Measurements from ENCODE around the gene TSFM.
A peak's percentile ranks its signal among the peaks of the same experiment; 100 is the strongest.

TSFM gene

DNA sequence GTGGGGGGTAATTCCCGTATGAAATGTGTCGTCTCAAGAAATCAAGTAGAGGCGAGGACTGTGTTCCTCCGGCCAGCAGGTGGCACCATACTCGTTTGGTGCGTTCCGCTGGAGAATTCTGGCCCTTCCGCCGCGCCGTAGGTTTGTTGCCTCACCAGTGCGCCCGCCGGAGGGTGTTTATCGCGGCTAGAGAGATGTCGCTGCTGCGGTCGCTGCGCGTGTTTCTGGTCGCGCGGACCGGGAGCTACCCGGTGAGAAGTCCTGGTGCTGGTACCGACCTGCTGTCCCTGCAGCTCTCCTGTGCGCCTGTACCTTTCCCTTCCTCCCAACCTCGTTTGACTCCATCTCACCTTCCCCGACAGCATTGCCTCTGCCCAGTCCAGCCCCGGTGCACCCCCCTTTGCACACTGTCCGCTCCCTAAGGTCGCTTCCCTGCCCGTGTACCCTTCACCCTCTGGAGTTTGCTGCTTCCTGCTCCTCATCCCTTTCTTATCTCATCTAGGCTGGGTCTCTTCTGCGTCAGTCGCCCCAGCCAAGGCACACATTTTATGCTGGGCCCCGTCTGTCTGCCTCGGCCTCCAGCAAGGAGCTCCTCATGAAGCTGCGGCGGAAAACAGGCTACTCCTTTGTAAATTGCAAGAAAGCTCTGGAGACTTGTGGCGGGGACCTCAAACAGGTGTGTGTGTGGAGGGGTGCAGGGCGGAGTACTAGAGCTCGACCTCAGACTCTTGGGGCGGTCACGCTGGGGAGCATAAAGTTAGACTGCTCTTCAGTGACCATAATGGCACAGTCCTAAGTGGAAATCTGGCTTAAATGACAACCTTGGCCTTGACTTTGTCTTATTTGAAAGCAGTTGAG, at the start of gene TSFM:
Gene TSFM, plus strand, starts transcription at position 180 of the 858 bp plus-strand sequence. Its CDS starts 15 bp downstream, at position 195.
- peak; percentile 84 for DNase-seq (ENCODE audit: low read depth)
- TF ChIP-seq, protein P1, sequence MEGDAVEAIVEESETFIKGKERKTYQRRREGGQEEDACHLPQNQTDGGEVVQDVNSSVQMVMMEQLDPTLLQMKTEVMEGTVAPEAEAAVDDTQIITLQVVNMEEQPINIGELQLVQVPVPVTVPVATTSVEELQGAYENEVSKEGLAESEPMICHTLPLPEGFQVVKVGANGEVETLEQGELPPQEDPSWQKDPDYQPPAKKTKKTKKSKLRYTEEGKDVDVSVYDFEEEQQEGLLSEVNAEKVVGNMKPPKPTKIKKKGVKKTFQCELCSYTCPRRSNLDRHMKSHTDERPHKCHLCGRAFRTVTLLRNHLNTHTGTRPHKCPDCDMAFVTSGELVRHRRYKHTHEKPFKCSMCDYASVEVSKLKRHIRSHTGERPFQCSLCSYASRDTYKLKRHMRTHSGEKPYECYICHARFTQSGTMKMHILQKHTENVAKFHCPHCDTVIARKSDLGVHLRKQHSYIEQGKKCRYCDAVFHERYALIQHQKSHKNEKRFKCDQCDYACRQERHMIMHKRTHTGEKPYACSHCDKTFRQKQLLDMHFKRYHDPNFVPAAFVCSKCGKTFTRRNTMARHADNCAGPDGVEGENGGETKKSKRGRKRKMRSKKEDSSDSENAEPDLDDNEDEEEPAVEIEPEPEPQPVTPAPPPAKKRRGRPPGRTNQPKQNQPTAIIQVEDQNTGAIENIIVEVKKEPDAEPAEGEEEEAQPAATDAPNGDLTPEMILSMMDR (IDR thresholded peaks at IDR 0.05; ENCODE audit: control insufficient read depth, extremely low read depth, insufficient read depth) = peak; percentile 99

DNA sequence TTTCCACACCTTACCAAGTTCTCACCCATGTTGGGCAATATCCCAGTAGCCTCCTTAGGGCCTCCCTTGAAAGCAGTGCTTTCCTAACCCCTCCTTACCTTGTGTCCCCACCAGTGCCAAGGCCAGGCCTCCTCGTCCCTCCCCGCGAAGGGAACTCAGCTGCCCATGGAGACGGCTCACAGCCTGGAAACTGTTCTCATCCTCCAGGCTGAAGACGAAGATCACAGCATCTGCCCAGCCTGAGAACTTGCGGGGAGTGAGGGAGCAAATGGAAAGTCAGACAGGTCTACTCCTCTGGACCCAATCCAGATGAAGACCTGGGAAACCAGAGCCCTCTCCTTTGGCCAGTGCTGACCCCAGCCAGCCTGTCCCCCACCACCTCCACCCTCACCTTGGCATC, 48.7 kb upstream of the TSFM start:
- TF ChIP-seq, protein P1 (IDR thresholded peaks at IDR 0.05; ENCODE audit: control insufficient read depth, extremely low read depth, insufficient read depth) = no peak
- no peak overlapping the region for H3K4me3 ChIP-seq (ENCODE audit: low read depth, low read length)
- DNase-seq (ENCODE audit: low read depth) = no peak

More for the DNA sequence above, at the start of gene TSFM:
- H3K4me3 ChIP-seq (ENCODE audit: low read depth, low read length) = peak within 1 kb of the TSS; percentile 83

DNA sequence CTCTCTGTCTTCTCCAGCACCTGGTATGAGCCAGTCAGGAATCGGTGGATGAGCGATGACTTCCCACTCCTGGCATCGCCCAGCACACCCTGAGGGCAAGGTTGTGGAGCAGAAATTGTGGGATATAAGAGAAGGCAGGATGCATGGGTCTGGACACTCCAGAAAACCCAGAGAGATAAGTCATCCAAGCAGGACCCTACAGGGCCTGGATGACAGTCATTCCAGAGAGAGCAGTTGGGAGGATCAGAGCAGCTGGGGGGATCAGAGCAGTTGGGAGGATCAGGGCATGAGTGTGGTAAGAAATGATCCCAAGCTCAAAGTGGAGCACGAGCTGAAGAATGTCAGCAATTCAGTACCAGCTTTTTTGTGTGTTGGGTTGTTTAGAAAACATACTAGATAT, 48.0 kb upstream of the TSFM start:
- DNase-seq (ENCODE audit: low read depth) = no peak
- TF ChIP-seq, protein P1 (IDR thresholded peaks at IDR 0.05; ENCODE audit: control insufficient read depth, extremely low read depth, insufficient read depth) = no peak
- no peak overlapping the region for H3K4me3 ChIP-seq (ENCODE audit: low read depth, low read length)

DNA sequence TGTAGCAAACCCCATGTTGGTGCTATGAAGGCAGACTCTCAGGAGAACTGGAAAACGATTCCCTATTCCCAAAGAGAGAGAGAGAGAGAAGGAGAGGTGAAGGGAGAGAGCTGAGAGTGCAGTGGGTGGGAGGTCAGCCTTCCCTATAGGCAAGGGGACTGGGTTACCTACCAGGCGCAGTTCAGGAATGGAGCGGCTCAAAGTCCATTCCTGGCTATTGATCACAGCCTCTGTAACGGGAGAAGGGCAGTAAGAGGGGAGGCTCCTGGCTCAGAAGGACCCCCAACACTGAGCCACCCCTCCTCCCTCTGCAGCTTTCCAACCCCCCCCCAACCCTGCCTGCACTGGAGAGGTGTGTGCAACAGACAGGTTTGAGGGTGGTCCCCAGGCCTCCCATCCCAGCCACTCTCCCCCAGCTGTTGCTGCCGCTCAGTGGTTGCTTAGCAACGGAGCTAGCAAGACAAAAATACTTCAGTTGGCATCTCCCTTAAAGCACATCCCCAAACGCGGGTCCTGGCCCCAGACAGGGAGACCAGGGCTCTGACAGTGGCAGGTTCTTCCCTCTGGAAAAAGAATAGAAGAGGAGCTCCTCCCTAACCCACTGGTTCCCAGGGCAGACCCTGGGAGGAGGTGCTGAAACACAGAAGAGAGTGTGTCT, 47.3 kb upstream of the TSFM start:
- no peak for DNase-seq (ENCODE audit: low read depth)
- TF ChIP-seq, protein P1 (IDR thresholded peaks at IDR 0.05; ENCODE audit: control insufficient read depth, extremely low read depth, insufficient read depth) = no peak
- no peak overlapping the region for H3K4me3 ChIP-seq (ENCODE audit: low read depth, low read length)

DNA sequence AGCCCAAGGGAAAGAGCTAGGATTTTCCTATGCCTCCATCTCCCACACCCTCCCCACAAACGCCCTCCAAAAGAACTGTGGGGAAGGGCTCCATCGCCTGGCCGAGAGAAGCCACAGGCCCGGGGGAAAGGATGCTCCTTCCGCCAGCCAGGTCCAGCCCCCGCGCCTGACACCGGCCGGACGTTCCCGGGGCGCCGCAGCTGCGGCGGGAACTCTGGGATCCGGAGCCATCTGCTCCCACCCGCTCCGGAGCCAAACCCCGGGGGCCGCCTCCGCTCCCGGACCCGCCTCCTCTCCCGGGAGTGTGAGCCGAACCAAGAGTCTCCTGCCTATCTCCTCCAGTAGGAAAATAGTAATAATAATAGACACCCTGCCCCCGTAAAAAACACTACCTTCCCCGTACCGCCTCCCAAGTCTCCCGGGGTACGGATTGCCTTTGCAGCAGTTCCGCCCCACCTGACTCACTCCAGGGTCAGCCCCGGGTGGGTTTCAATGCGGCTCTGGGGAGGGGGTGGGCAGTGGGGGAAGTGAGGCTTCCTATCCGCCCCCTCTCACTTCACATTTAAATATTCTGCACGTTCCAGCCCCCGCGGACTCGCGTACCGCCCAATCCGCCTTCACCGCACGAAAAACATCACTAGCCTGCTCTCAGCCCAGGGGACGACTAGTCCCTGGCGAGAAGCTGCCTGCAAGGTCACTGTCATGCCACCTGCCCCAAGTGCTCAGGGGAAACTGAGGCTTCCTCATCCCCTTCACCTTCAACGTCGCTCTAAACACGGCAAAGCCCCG, 46.4 kb upstream of the TSFM start:
- TF ChIP-seq, protein P1 (IDR thresholded peaks at IDR 0.05; ENCODE audit: control insufficient read depth, extremely low read depth, insufficient read depth) = 0 out of 2 replicates have a peak, but pooled peaks have one; percentile 24
- no peak overlapping the region for H3K4me3 ChIP-seq (ENCODE audit: low read depth, low read length)
- DNase-seq (ENCODE audit: low read depth) = no peak

DNA sequence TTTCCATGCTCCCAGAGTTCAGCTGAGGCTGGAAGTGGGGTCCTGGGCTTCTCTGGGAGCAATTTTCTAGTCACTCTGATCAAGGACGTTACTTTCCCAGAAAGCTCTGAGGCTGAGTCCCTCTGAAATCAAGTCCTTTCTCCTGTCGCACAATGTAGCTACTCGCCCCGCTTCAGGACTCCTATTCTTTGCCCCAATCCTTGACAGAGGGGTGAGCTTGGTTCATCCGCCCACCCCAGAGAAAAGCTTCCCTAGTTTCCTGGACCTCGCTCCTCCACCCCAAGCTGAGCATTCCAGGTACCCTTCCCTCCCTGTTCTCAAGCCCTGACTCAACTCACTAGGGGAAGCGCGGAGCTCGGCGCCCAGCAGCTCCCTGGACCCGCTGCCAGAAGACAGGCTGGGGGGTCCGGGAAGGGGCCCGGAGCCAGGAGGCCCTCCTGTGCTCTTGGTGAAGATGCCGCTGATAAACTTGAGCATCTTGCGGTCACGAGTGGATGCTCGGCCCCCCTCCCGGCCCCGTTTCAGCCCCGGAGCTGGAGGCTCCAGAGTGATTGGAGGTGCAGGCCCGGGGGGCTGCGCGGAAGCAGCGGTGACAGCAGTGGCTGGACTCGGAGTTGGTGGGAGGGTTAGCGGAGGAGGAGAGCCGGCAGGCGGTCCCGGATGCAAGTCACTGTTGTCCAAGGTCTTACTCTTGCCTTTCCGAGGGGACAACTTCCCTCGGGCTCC, 45.7 kb upstream of the TSFM start:
- DNase-seq (ENCODE audit: low read depth) = no peak
- TF ChIP-seq, protein P1 (IDR thresholded peaks at IDR 0.05; ENCODE audit: control insufficient read depth, extremely low read depth, insufficient read depth) = no peak
- no peak overlapping the region for H3K4me3 ChIP-seq (ENCODE audit: low read depth, low read length)

All from LNCaP clone FGC (cell line).